ENCODE results near the gene TNRC6B.

The TNRC6B gene

GRCh38 chr22:40196628-40197360, 19.1 kb downstream of the TNRC6B start (continued):
- TF ChIP-seq ZNF488 (tag by site-specific recombination; IDR thresholded peaks at IDR 0.05): no peak
- no peak for TF ChIP-seq ZFP69B (tag by site-specific recombination; IDR thresholded peaks at IDR 0.05)
- no peak for TF ChIP-seq ZNF521 (tag by site-specific recombination; IDR thresholded peaks at IDR 0.05)
- TF ChIP-seq ZNF555 (tag by site-specific recombination; conservative IDR thresholded peaks at IDR 0.05): no peak
- TF ChIP-seq BCL11A (tag by site-specific recombination; IDR thresholded peaks at IDR 0.05; ENCODE audit: low read depth): no peak
- 0 out of 2 replicates have a peak, but pooled peaks have one; percentile 14 for TF ChIP-seq IKZF3 (tag by site-specific recombination; IDR thresholded peaks at IDR 0.05)
- no peak for TF ChIP-seq ZNF239 (tag by site-specific recombination; IDR thresholded peaks at IDR 0.05)
- peak; percentile 49; the same call in 1 of the 2 replicates for TF ChIP-seq OSR2 (tag by site-specific recombination; IDR thresholded peaks at IDR 0.05)
- no peak for TF ChIP-seq ZBTB1 (tag by site-specific recombination; IDR thresholded peaks at IDR 0.05)
- no peak for TF ChIP-seq ZBTB8A (tag by site-specific recombination; IDR thresholded peaks at IDR 0.05)
- TF ChIP-seq ZNF596 (tag by site-specific recombination; IDR thresholded peaks at IDR 0.05): no peak
- no peak for TF ChIP-seq KLF17 (tag by site-specific recombination; IDR thresholded peaks at IDR 0.05)
- 0 out of 2 replicates have a peak, but pooled peaks have one; percentile 8 for TF ChIP-seq ZIC2 (tag by site-specific recombination; IDR thresholded peaks at IDR 0.05)
- peak; percentile 60; the same call in 1 of the 2 replicates for TF ChIP-seq PRDM1 (tag by site-specific recombination; IDR thresholded peaks at IDR 0.05)
- no peak for TF ChIP-seq ZNF530 (tag by site-specific recombination; IDR thresholded peaks at IDR 0.05; ENCODE audit: low read depth)
- TF ChIP-seq HIC1 (tag by site-specific recombination; IDR thresholded peaks at IDR 0.05): peak; percentile 77
- TF ChIP-seq ZNF223 (tag by site-specific recombination; IDR thresholded peaks at IDR 0.05): no peak
- 0 out of 2 replicates have a peak, but pooled peaks have one; percentile 11 for TF ChIP-seq ZBTB17 (tag by site-specific recombination; IDR thresholded peaks at IDR 0.05)
- TF ChIP-seq ZNF76 (tag by site-specific recombination; IDR thresholded peaks at IDR 0.05; ENCODE audit: borderline replicate concordance, low read depth): no peak
- TF ChIP-seq ZNF701 (tag by site-specific recombination; IDR thresholded peaks at IDR 0.05): no peak
- TF ChIP-seq ZNF175 (tag by site-specific recombination; IDR thresholded peaks at IDR 0.05): no peak
- no peak for TF ChIP-seq ZSCAN18 (tag by site-specific recombination; IDR thresholded peaks at IDR 0.05)
- no peak for TF ChIP-seq ZNF501 (tag by site-specific recombination; IDR thresholded peaks at IDR 0.05)
- TF ChIP-seq KLF1 (tag by site-specific recombination; IDR thresholded peaks at IDR 0.05): no peak
- no peak for TF ChIP-seq TRIM28 (IDR thresholded peaks at IDR 0.05; ENCODE audit: borderline replicate concordance, low read length)
- no peak for TF ChIP-seq TCF7L2 (IDR thresholded peaks at IDR 0.05; ENCODE audit: borderline replicate concordance, low read depth, low read length)
- no peak for TF ChIP-seq ZNF571 (tag by site-specific recombination; IDR thresholded peaks at IDR 0.05)
- TF ChIP-seq ZNF639 (tag by site-specific recombination; IDR thresholded peaks at IDR 0.05): no peak
- TF ChIP-seq ZNF24 (tag by site-specific recombination; IDR thresholded peaks at IDR 0.05): no peak
- no peak for TF ChIP-seq ZNF221 (tag by site-specific recombination; IDR thresholded peaks at IDR 0.05; ENCODE audit: borderline replicate concordance)
- TF ChIP-seq ZNF560 (tag by site-specific recombination; IDR thresholded peaks at IDR 0.05; ENCODE audit: borderline replicate concordance): no peak
- no peak for TF ChIP-seq YY1 (tag by site-specific recombination; IDR thresholded peaks at IDR 0.05)
- TF ChIP-seq ZNF112 (tag by site-specific recombination; IDR thresholded peaks at IDR 0.05): no peak
- TF ChIP-seq ZNF629 (tag by site-specific recombination; IDR thresholded peaks at IDR 0.05): peak; percentile 66
